Measurements from ENCODE around the gene EPX.

Gene EPX

DNA sequence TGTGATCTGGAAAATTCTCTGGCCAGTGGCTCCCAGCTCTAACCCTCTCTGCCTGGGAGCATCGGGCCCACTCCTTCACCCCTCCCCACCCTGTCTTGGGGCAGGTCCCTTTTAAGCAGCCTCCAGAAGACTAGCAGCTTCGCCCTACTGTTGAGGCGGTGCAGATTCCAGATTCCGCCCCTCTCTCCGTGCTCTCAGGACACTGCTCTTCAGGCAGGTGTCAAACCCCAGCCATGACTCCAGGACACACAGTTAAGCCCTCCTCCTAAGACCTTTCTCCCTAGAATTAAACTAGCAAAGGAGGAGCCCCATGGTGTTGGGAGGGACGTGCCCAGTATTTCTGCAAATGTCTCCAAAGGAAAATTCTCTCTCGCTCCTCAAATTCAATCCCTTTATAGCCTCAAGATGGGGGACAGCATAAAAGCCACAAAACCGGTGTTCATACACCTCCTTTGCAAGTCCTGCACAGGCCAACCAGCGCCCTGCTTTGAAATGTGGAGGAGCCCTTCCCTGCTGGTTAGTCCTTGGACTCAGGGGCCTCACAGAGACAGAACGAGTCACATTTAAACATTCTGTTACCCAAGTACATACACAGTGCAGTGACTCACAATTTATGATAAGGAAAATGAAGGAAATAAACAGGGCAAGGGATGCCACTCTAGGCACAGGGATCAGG, 53.0 kb downstream of the EPX start:
- peaks cover 36% of the 10 kb centered on the region for H3K4me1 Mint-ChIP-seq (ENCODE audit: low read depth)
- intact Hi-C loops (cut with micrococcal nuclease), result no loop called here
- H3K27me3 Mint-ChIP-seq, result peaks cover 84% of the 10 kb centered on the region
- no peak overlapping the region for H3K27ac Mint-ChIP-seq
- H3K9me3 Mint-ChIP-seq, result no peaks in the 10 kb centered on the region
- H3K36me3 Mint-ChIP-seq (ENCODE audit: low read depth), result no peaks in the 10 kb centered on the region
- H3K4me3 Mint-ChIP-seq, result no peak overlapping the region

DNA sequence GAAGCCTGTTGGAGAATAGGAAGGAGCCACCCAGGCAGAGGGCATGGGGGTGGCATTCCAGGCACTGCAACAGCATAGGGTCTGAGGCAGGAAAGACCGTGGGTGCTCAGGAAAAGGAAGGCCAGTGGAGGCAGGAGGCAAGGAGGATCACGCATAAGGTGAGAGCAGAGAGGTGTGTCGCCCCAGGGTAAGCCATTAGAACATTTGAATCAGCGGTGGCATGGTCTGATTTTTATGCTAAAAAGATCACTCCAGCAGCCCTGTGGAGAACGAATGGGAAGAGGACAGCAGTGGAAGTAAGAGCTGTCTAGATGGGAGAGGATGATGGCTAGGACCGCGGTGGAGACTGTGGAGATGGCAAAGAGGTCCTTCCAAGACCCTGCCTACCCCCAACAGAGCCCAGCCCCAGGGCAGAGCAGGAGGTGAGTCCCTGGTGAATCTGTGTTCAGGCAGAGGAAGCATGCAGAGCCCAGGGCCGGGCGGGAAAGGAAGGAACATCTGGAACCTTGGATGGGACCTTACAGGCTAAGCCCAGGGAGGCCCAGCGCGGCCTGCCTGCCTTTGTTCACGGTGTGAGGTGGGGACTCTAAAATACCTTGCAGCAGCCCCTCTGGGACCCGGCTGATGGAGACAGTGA, 53.7 kb downstream of the EPX start:
- Mint-ChIP-seq H3K4me1 (ENCODE audit: low read depth) (peaks cover 36% of the 10 kb centered on the region), H3K36me3 (ENCODE audit: low read depth) (no peaks in the 10 kb centered on the region), H3K27ac (no peak overlapping the region), H3K27me3 (peaks cover 86% of the 10 kb centered on the region), H3K9me3 (no peaks in the 10 kb centered on the region), H3K4me3 (no peak overlapping the region)
- intact Hi-C loops (cut with micrococcal nuclease), result no loop called here

DNA sequence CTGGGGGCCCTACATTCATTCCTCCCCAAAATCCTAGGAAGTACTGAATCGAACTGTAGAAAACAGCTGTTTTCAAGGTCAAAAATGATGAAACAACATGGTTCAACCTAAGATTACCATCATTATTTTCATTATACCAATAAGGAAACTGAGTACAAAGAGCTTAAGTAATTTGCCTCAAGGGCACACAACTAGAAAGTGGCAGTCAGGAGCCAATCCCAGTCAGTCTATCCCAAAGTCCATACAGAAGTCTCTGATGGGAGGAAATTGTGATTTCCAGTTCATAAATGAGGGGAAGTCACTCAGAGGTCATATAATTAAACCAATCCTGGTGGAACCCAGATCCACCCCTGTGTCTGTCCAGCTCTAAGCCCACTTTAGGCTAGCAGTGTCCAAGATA, 54.3 kb downstream of the EPX start:
- Mint-ChIP-seq H3K4me3 (no peak overlapping the region), H3K9me3 (no peaks in the 10 kb centered on the region), H3K27me3 (peaks cover 86% of the 10 kb centered on the region), H3K27ac (no peak overlapping the region), H3K4me1 (ENCODE audit: low read depth) (peaks cover 30% of the 10 kb centered on the region), H3K36me3 (ENCODE audit: low read depth) (no peaks in the 10 kb centered on the region)
- intact Hi-C loops (cut with micrococcal nuclease), result no loop called here

DNA sequence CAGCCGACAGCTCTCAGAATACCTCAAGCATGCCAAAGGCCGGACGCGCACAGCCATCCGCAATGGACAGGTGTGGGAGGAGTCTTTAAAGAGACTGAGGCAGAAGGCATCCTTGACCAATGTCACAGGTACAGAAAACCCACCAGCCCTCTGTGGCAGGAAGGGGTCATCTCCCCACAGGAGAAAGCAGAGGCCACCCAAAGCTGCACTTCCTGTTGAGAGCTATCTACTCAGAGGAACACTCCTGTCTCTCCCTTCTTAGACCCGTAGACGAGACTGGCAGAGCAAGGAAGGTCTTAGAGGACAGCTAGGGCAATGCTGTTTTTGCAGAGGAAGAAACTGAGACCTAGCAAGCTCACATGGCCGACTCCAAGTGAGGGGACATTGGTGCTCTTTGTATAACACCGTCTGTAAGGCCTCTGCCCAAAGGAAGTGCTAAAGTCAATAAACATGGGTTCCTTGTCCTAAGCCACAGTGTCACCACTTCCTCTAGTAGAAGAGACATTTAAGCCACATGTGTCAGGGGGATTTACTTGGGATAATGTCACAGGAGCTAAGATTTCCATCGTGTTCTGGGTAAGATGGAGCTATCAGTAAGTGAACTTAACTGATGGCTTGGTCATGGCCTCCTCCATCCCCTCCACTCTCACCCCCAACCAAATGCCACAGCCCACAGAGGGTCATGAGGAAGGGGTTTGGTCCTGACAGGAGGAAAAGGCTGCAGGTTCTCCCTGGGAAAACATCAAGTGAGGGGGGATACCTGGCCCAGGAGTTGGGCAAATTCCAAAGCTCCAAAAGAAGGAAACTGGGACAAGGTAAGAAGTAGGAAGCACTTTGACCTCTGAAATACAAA, 55.2 kb downstream of the EPX start:
- H3K36me3 Mint-ChIP-seq (ENCODE audit: low read depth), result no peaks in the 10 kb centered on the region

DNA sequence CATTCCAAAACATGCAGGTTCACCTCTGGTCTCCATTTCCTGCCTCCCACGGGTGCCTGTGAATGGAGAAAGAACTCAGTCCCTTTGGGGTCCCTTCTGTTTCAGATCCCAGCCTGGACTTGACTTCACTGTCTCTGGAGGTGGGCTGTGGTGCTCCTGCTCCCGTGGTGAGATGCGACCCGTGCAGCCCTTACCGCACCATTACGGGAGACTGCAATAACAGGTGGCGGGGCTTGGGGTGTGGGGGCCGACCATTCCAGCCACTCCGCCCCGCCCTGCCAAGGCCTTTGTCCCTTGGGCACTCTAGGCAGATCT, 56.4 kb downstream of the EPX start:
- H3K27me3 Mint-ChIP-seq, result peaks cover 79% of the 10 kb centered on the region
- H3K9me3 Mint-ChIP-seq, result no peaks in the 10 kb centered on the region
- peaks cover 30% of the 10 kb centered on the region for H3K4me1 Mint-ChIP-seq (ENCODE audit: low read depth)
- H3K4me3 Mint-ChIP-seq, result peak overlapping the region; percentile 90
- no peaks in the 10 kb centered on the region for H3K36me3 Mint-ChIP-seq (ENCODE audit: low read depth)
- H3K27ac Mint-ChIP-seq, result peak overlapping the region; percentile 66
- intact Hi-C loops (cut with micrococcal nuclease), result loop anchor here (1.0 kb wide), 2 partner anchors 30 to 49 kb away; partner anchors contain the start of gene MKS1

More for the DNA sequence above, 55.2 kb downstream of the EPX start:
- no peak overlapping the region for H3K4me3 Mint-ChIP-seq
- intact Hi-C loops (cut with micrococcal nuclease), result no loop called here
- peaks cover 30% of the 10 kb centered on the region for H3K4me1 Mint-ChIP-seq (ENCODE audit: low read depth)
- H3K27ac Mint-ChIP-seq, result peak overlapping the region; percentile 26
- H3K27me3 Mint-ChIP-seq, result peaks cover 83% of the 10 kb centered on the region
- H3K9me3 Mint-ChIP-seq, result no peaks in the 10 kb centered on the region

DNA sequence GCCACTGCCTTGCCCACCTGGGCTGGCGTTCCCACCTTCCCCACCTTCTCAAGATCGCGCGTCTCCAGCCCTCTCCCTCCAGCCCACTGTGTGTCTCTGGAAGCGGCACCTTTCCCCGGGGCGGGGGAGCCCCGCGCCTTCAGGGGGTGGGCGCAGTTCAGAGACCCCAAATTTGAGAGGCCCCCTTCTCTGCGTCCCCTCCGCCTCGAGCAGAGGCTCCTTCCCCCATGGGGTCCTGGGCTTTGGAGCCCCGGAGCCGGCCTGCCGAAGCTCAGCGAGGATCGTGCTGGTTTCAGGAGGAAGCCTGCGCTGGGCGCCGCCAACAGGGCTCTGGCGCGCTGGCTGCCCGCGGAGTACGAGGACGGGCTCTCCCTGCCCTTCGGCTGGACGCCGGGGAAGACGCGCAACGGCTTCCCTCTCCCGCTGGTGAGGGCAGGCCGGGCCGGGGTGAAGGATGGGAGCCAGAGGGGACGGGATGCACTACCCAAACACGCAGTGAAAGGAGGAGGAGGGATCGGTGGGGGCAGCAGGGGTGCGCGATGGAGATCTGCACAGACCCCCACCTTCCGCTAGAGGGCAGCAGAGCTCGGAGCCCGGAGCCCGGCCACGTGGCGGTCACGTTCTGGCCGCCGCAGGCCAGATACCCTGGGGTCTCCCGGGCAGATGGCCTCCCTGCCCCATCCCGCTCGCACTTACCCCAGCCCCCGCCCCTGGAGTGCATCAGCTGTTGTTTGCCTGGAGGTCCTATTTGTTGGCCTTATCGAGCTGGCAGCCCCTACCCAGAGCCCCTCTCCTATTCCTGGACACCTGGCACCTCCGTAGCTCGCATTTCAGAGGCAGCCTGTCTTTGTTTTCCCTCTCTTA, 57.0 kb downstream of the EPX start:
- H3K27me3 Mint-ChIP-seq, result peaks cover 76% of the 10 kb centered on the region
- H3K36me3 Mint-ChIP-seq (ENCODE audit: low read depth), result no peaks in the 10 kb centered on the region
- intact Hi-C loops (cut with micrococcal nuclease), result loop anchor here (1.0 kb wide), 2 partner anchors 30 to 49 kb away; partner anchors contain the start of gene MKS1
- H3K4me1 Mint-ChIP-seq (ENCODE audit: low read depth), result peaks cover 30% of the 10 kb centered on the region
- H3K4me3 Mint-ChIP-seq, result peak overlapping the region; percentile 90
- H3K27ac Mint-ChIP-seq, result peak overlapping the region; percentile 66
- H3K9me3 Mint-ChIP-seq, result no peaks in the 10 kb centered on the region

DNA sequence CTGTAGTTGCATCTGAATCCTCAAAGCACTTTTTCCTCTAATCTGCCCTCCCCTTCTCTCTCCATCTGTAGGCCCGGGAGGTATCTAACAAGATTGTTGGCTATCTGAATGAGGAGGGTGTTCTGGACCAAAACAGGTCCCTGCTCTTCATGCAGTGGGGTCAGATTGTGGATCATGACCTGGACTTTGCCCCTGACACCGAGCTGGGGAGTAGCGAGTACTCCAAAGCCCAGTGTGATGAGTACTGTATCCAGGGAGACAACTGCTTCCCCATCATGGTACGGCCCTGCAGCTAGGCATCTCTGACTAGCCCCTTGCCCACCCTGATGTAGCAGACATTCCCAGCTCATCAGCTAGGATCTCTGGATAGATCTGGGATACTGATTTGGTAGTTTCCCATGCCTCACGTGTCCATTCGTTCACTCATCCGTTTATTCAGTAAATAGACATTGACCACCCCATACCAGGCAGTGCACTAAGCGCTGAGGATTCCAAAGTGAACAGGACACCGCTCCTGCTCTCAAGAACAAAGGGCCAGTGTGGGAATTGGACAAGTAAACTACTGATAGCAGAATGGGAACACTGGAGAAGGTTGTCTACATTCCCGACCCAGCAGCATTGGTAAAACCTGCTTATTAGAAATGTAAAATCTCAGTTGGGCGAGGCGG, 58.0 kb downstream of the EPX start:
- Mint-ChIP-seq H3K9me3 (no peaks in the 10 kb centered on the region), H3K27me3 (peaks cover 74% of the 10 kb centered on the region), H3K36me3 (ENCODE audit: low read depth) (no peaks in the 10 kb centered on the region), H3K4me1 (ENCODE audit: low read depth) (peaks cover 35% of the 10 kb centered on the region), H3K27ac (no peak overlapping the region), H3K4me3 (no peak overlapping the region)
- intact Hi-C loops (cut with micrococcal nuclease), result no loop called here

DNA sequence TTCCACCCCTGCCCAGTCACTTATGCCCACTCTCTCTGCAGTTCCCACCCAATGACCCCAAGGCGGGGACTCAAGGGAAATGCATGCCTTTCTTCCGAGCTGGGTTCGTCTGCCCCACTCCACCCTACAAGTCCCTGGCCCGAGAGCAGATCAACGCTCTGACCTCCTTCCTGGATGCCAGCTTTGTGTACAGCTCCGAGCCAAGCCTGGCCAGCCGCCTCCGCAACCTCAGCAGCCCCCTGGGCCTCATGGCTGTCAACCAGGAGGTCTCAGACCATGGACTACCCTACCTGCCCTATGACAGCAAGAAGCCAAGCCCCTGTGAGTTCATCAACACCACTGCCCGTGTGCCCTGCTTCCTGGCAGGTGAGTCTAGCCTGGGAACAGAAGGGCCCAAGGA, 59.6 kb downstream of the EPX start:
- intact Hi-C loops (cut with micrococcal nuclease), result no loop called here
- no peaks in the 10 kb centered on the region for H3K9me3 Mint-ChIP-seq
- H3K4me1 Mint-ChIP-seq (ENCODE audit: low read depth), result peaks cover 35% of the 10 kb centered on the region

DNA sequence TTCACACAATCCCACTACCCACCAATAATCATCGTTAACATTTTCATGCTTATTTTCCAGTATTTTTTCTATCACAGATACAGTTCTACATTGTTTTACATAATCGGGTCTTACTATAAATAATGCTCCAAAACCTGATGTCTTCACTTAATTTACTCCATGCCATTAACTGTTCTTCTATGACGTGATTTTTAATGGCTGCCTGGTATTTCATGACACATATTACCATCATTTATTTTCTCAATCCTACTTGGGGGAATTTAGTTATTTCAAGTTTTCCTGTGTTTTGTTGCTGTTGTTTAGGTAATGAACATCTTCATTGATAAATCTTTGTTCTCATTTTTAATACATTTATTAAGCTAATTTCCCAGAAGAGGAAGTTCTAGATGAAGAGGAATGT, 60.6 kb downstream of the EPX start:
- Mint-ChIP-seq H3K4me3 (no peak overlapping the region), H3K4me1 (ENCODE audit: low read depth) (peaks cover 27% of the 10 kb centered on the region), H3K36me3 (ENCODE audit: low read depth) (no peaks in the 10 kb centered on the region), H3K9me3 (no peaks in the 10 kb centered on the region), H3K27ac (no peak overlapping the region), H3K27me3 (peaks cover 76% of the 10 kb centered on the region)
- intact Hi-C loops (cut with micrococcal nuclease), result no loop called here

More for the DNA sequence above, 59.6 kb downstream of the EPX start:
- Mint-ChIP-seq H3K27ac (no peak overlapping the region), H3K27me3 (peaks cover 70% of the 10 kb centered on the region), H3K36me3 (ENCODE audit: low read depth) (no peaks in the 10 kb centered on the region), H3K4me3 (no peak overlapping the region)
